ENCODE measurements around the gene SCMH1. TPM values are rescaled to one million over a fixed set of nuclear protein-coding genes. Genes with fewer than 3 reads are reported as not detected.

Gene SCMH1
- total RNA-seq, 1 experiment from 2014 or later: 55.9 TPM

- TF ChIP-seq CTCF (IDR thresholded peaks at IDR 0.05; ENCODE audit: unreplicated experiment): no peak
- intact Hi-C loops (cut with micrococcal nuclease): no loop called here
- Mint-ChIP-seq H3K4me3 (ENCODE audit: unreplicated experiment) (no peak overlapping the region), H3K4me1 (ENCODE audit: insufficient read depth, unreplicated experiment) (peaks cover 21% of the 10 kb centered on the region), H3K27me3 (ENCODE audit: insufficient read depth, unreplicated experiment) (no peaks in the 10 kb centered on the region), H3K36me3 (ENCODE audit: insufficient read depth, unreplicated experiment) (peaks cover 15% of the 10 kb centered on the region), H3K9me3 (ENCODE audit: unreplicated experiment) (no peaks in the 10 kb centered on the region), H3K27ac (ENCODE audit: low read depth, unreplicated experiment) (peak overlapping the region; percentile 92)
- peak; percentile 4 for DNase-seq (ENCODE audit: unreplicated experiment)
- ChIA-PET POLR2A (interaction anchor here (1.0 to 2.0 kb wide), 3 partner anchors 42 to 50 kb away, joined by 3 to 8 read pairs (median 4); no protein-coding TSS in a partner anchor), CTCF (interaction anchor here (0.7 to 1.3 kb wide), 3 partner anchors 21 to 1386 kb away, joined by 3 to 4 read pairs (median 3); no protein-coding TSS in a partner anchor)
- BruUV-seq (replicated peaks): no TSS peak
Measured at GRCh38 chr1:41151846-41152245, 90.3 kb downstream of the SCMH1 start.

GRCh38 chr1:41149570-41149969, 92.5 kb downstream of the SCMH1 start:
- ChIA-PET CTCF (interaction anchor here (1.0 kb wide), 2 partner anchors 26 to 44 kb away, joined by 3 to 5 read pairs; no protein-coding TSS in a partner anchor), POLR2A (no interaction called here)
- BruUV-seq (replicated peaks): no TSS peak
- H3K9me3 Mint-ChIP-seq (ENCODE audit: unreplicated experiment): no peaks in the 10 kb centered on the region
- no peak overlapping the region for H3K27ac Mint-ChIP-seq (ENCODE audit: low read depth, unreplicated experiment)
- no peak for DNase-seq (ENCODE audit: unreplicated experiment)
- intact Hi-C loops (cut with micrococcal nuclease): no loop called here
- H3K4me3 Mint-ChIP-seq (ENCODE audit: unreplicated experiment): no peak overlapping the region
- H3K4me1 Mint-ChIP-seq (ENCODE audit: insufficient read depth, unreplicated experiment): peaks cover 15% of the 10 kb centered on the region
- peaks cover 27% of the 10 kb centered on the region for H3K36me3 Mint-ChIP-seq (ENCODE audit: insufficient read depth, unreplicated experiment)
- H3K27me3 Mint-ChIP-seq (ENCODE audit: insufficient read depth, unreplicated experiment): no peaks in the 10 kb centered on the region
- TF ChIP-seq CTCF (IDR thresholded peaks at IDR 0.05; ENCODE audit: unreplicated experiment): no peak

GRCh38 chr1:41144285-41144684, 97.8 kb downstream of the SCMH1 start:
- Mint-ChIP-seq H3K4me1 (ENCODE audit: insufficient read depth, unreplicated experiment) (no peaks in the 10 kb centered on the region), H3K36me3 (ENCODE audit: insufficient read depth, unreplicated experiment) (peaks cover 58% of the 10 kb centered on the region), H3K27me3 (ENCODE audit: insufficient read depth, unreplicated experiment) (no peaks in the 10 kb centered on the region), H3K9me3 (ENCODE audit: unreplicated experiment) (peaks cover 2% of the 10 kb centered on the region), H3K27ac (ENCODE audit: low read depth, unreplicated experiment) (no peak overlapping the region), H3K4me3 (ENCODE audit: unreplicated experiment) (no peak overlapping the region)
- POLR2A ChIA-PET: interaction anchor here (2.1 kb wide), 1 partner anchor 11 kb away, joined by 6 read pairs; no protein-coding TSS in a partner anchor
- TF ChIP-seq CTCF (IDR thresholded peaks at IDR 0.05; ENCODE audit: unreplicated experiment): no peak
- no peak for DNase-seq (ENCODE audit: unreplicated experiment)
- CTCF ChIA-PET: no interaction called here
- BruUV-seq (replicated peaks): no TSS peak
- intact Hi-C loops (cut with micrococcal nuclease): no loop called here

GRCh38 chr1:41138549-41138948, 103.6 kb downstream of the SCMH1 start:
- Mint-ChIP-seq H3K4me3 (ENCODE audit: unreplicated experiment) (no peak overlapping the region), H3K27me3 (ENCODE audit: insufficient read depth, unreplicated experiment) (no peaks in the 10 kb centered on the region), H3K36me3 (ENCODE audit: insufficient read depth, unreplicated experiment) (peaks cover 55% of the 10 kb centered on the region), H3K27ac (ENCODE audit: low read depth, unreplicated experiment) (no peak overlapping the region), H3K4me1 (ENCODE audit: insufficient read depth, unreplicated experiment) (no peaks in the 10 kb centered on the region), H3K9me3 (ENCODE audit: unreplicated experiment) (peaks cover 6% of the 10 kb centered on the region)
- BruUV-seq (replicated peaks): no TSS peak
- POLR2A ChIA-PET: interaction anchor here (1.3 to 2.6 kb wide), 3 partner anchors 9 to 29 kb away, joined by 3 to 10 read pairs (median 3); no protein-coding TSS in a partner anchor
- CTCF ChIA-PET: interaction anchor here (1.1 kb wide), 1 partner anchor 187 kb away, joined by 3 read pairs; no protein-coding TSS in a partner anchor
- TF ChIP-seq CTCF (IDR thresholded peaks at IDR 0.05; ENCODE audit: unreplicated experiment): no peak
- DNase-seq (ENCODE audit: unreplicated experiment): no peak
- intact Hi-C loops (cut with micrococcal nuclease): no loop called here
